HCT116 (cell line): Measurements from ENCODE around the gene SLIT1.

ENCODE experiments used
- CEBPB ChIP-seq: IDR thresholded peaks from 2 replicates; pipeline ENCODE4 v1.6.1; 2012; ENCODE audit warnings: low read depth
- POLR2A ChIP-seq: IDR thresholded peaks from 2 replicates; pipeline ENCODE4 v1.7.0; 2011; ENCODE audit warnings: borderline replicate concordance; ENCODE audit not compliant: insufficient read depth, insufficient read length; ENCODE audit errors: extremely low read depth
- POLR2AphosphoS5 ChIP-seq: IDR thresholded peaks from 2 replicates; pipeline ENCODE4 v1.6.1; 2011; ENCODE audit warnings: mild to moderate bottlenecking, low read depth, low read length, moderate library complexity
- TF ChIP-seq, protein P1 (sequence below), 3 experiments: fragments of 200-600 bp in 1 of 3; sonication (generic) in 1 of 3; IDR thresholded peaks in 2 of 3; conservative IDR thresholded peaks in 1 of 3; 2 replicates each; pipeline ENCODE4 v1.5.1; 2012 to 2017; ENCODE audit warnings: low read depth in 2 of 3, low read length in 2 of 3, antibody characterized with exemption in 1 of 3, borderline replicate concordance in 1 of 3, control low read depth in 1 of 3, mild to moderate bottlenecking in 1 of 3, mixed read lengths in 1 of 3, mixed run types in 1 of 3, moderate library complexity in 1 of 3; ENCODE audit not compliant: insufficient read depth in 1 of 3

DNA sequence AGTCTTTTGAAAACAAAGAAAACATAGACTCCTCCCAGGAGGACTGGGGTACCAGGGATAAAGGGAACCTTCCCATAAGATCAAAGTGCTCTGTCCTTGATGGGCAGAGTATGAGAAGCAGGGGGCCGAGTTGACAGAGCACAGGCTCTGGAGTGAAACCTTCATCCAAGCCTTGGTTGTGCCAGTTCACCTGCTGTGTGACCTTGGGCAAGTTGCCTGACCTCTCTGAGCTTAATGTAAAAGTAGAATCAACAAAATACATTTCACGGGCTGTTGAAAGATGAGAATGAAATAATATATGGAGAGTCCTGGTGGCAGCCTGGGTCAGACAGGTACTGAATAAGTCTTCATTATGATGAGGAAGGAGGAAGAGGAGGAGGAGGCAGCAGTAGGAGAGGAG is 69.9 kb downstream of the SLIT1 start:
- TF ChIP-seq CEBPB (no peak), POLR2A (no peak), POLR2AphosphoS5 (no peak)
- TF ChIP-seq, protein P1, sequence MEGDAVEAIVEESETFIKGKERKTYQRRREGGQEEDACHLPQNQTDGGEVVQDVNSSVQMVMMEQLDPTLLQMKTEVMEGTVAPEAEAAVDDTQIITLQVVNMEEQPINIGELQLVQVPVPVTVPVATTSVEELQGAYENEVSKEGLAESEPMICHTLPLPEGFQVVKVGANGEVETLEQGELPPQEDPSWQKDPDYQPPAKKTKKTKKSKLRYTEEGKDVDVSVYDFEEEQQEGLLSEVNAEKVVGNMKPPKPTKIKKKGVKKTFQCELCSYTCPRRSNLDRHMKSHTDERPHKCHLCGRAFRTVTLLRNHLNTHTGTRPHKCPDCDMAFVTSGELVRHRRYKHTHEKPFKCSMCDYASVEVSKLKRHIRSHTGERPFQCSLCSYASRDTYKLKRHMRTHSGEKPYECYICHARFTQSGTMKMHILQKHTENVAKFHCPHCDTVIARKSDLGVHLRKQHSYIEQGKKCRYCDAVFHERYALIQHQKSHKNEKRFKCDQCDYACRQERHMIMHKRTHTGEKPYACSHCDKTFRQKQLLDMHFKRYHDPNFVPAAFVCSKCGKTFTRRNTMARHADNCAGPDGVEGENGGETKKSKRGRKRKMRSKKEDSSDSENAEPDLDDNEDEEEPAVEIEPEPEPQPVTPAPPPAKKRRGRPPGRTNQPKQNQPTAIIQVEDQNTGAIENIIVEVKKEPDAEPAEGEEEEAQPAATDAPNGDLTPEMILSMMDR (IDR thresholded peaks at IDR 0.05 in 2 of 3, conservative IDR thresholded peaks at IDR 0.05 in 1 of 3; ENCODE audit: borderline replicate concordance in 1 of 3, insufficient read depth in 1 of 3, low read depth in 2 of 3, low read length in 2 of 3) = no peak
